Neural progenitor cell (in vitro differentiated cells): ENCODE measurements around the gene SLC41A1. TPM values are rescaled to one million over a fixed set of nuclear protein-coding genes. Genes with fewer than 3 reads are reported as not detected.
A peak's percentile ranks its signal among the peaks of the same experiment; 100 is the strongest.

ENCODE experiments used
- DNase-seq: peaks from one replicate; pipeline ENCODE4 v3.0.0-alpha.2; 2016; ENCODE audit warnings: low spot score
- H2AFZ ChIP-seq: fragments of 200-600 bp; sonication (generic); replicated peaks from 2 replicates; pipeline ENCODE4 v1.6.1; 2016; ENCODE audit warnings: antibody characterized with exemption
- H3F3A ChIP-seq: fragments of 200-600 bp; sonication (generic); 2 replicates; pipeline ENCODE4 v1.6.1; 2016; ENCODE audit warnings: antibody characterized with exemption, low read depth
- H3K27ac ChIP-seq: fragments of 200-600 bp; sonication (generic); 2 replicates; pipeline ENCODE4 v1.5.1; 2016; ENCODE audit warnings: mild to moderate bottlenecking
- H3K27me3 ChIP-seq: fragments of 200-600 bp; sonication (generic); 2 replicates; pipeline ENCODE4 v1.6.1; 2016; ENCODE audit warnings: mild to moderate bottlenecking, moderate library complexity
- H3K36me3 ChIP-seq: fragments of 200-600 bp; sonication (generic); 2 replicates; pipeline ENCODE4 v1.5.1; 2016
- H3K4me1 ChIP-seq: fragments of 200-600 bp; sonication (generic); 2 replicates; pipeline ENCODE4 v1.6.1; 2016; ENCODE audit warnings: mixed run types
- H3K4me2 ChIP-seq: fragments of 200-600 bp; sonication (generic); 2 replicates; pipeline ENCODE4 v1.6.1; 2016
- H3K4me3 ChIP-seq: fragments of 200-600 bp; sonication (generic); 2 replicates; pipeline ENCODE4 v1.5.1; 2016
- H3K79me2 ChIP-seq: fragments of 200-600 bp; sonication (generic); 2 replicates; pipeline ENCODE4 v1.6.1; 2016; ENCODE audit warnings: low read depth
- H3K9ac ChIP-seq: fragments of 200-600 bp; sonication (generic); 2 replicates; pipeline ENCODE4 v1.6.1; 2016
- H3K9me3 ChIP-seq: fragments of 200-600 bp; sonication (generic); 2 replicates; pipeline ENCODE4 v1.5.1; 2016; ENCODE audit warnings: low read depth
- H4K20me1 ChIP-seq: fragments of 200-600 bp; sonication (generic); 2 replicates; pipeline ENCODE4 v1.6.1; 2016; ENCODE audit warnings: low read depth
- H3K27ac Mint-ChIP-seq: 3 replicates; pipeline ENCODE4 v1.8.0; 2021; ENCODE audit warnings: mixed read lengths
- H3K27me3 Mint-ChIP-seq: 2 replicates; pipeline ENCODE4 v1.8.0; 2022; ENCODE audit warnings: low read depth, mild to moderate bottlenecking, inconsistent platforms, moderate library complexity, mixed read lengths; ENCODE audit not compliant: insufficient read depth
- H3K36me3 Mint-ChIP-seq: 3 replicates; pipeline ENCODE4 v1.8.0; 2021; ENCODE audit warnings: mixed read lengths
- H3K4me1 Mint-ChIP-seq: 3 replicates; pipeline ENCODE4 v1.8.0; 2021; ENCODE audit warnings: mixed read lengths
- H3K4me3 Mint-ChIP-seq: 3 replicates; pipeline ENCODE4 v1.8.0; 2021; ENCODE audit warnings: mild to moderate bottlenecking, moderate library complexity, mixed read lengths
- H3K9me3 Mint-ChIP-seq: 3 replicates; pipeline ENCODE4 v1.8.0; 2020; ENCODE audit warnings: mixed read lengths
- EZH2 ChIP-seq: fragments of 200-600 bp; sonication (generic); IDR thresholded peaks from 2 replicates; pipeline ENCODE4 v1.6.1; 2017; ENCODE audit warnings: antibody characterized with exemption, mild to moderate bottlenecking, moderate library complexity
- EZH2phosphoT487 ChIP-seq: fragments of 200-600 bp; sonication (generic); IDR thresholded peaks from 2 replicates; pipeline ENCODE4 v1.6.1; 2017; ENCODE audit warnings: antibody characterized with exemption
- total RNA-seq: library from RNA; depleted of rRNA; stranded (reverse); fragments of >200 nt; gene quantifications from 2 replicates; pipeline ENCODE4 v1.2.3, GENCODE V29; 2015; ENCODE audit warnings: low replicate concordance
- TF ChIP-seq, protein P1 (sequence below): fragments of 200-600 bp; sonication (generic); IDR thresholded peaks from 2 replicates; pipeline ENCODE4 v1.5.1; 2017; ENCODE audit warnings: antibody characterized with exemption, mild to moderate bottlenecking

The SLC41A1 gene
- total RNA-seq, 1 donor from 2014 or later: 10.4 TPM

DNA sequence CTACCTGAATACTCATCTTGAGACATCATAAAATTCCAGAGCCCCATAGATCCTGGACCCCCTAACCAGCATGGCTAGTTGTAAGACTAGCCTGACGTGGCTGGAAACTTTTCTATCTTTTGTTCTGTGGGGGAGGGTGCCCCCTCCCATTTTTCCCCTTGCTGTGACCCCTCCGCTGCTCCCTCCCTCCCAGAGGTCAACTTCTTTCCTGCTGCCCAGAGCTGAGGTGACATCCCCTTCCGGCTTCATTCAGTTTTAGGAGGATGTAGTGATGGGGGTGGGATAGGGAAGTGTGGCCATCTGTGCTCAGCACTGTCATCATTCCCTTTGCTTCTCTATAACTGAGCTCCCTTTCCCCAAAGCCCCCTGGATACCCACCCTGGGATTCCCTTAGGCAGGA is 4.4 kb upstream of the SLC41A1 start:
- Mint-ChIP-seq H3K9me3 (no peaks in the 10 kb centered on the region), H3K27ac (no peak overlapping the region), H3K4me3 (no peak overlapping the region), H3K27me3 (peaks cover 2% of the 10 kb centered on the region), H3K36me3 (peaks cover 5% of the 10 kb centered on the region), H3K4me1 (peaks cover 17% of the 10 kb centered on the region)
- Histone ChIP-seq H3K4me2 (no peak overlapping the region), H4K20me1 (no peaks in the 10 kb centered on the region), H3K4me3 (no peak overlapping the region), H3F3A (peaks cover under 1% of the 10 kb centered on the region), H3K27me3 (peaks cover 14% of the 10 kb centered on the region), H3K27ac (no peak overlapping the region), H2AFZ (no peak overlapping the region), H3K4me1 (peaks cover 8% of the 10 kb centered on the region), H3K9ac (no peak overlapping the region), H3K79me2 (peaks cover 7% of the 10 kb centered on the region), H3K36me3 (no peaks in the 10 kb centered on the region), H3K9me3 (no peaks in the 10 kb centered on the region)
- TF ChIP-seq EZH2: no peak
- TF ChIP-seq EZH2phosphoT487: no peak
- TF ChIP-seq, protein P1, sequence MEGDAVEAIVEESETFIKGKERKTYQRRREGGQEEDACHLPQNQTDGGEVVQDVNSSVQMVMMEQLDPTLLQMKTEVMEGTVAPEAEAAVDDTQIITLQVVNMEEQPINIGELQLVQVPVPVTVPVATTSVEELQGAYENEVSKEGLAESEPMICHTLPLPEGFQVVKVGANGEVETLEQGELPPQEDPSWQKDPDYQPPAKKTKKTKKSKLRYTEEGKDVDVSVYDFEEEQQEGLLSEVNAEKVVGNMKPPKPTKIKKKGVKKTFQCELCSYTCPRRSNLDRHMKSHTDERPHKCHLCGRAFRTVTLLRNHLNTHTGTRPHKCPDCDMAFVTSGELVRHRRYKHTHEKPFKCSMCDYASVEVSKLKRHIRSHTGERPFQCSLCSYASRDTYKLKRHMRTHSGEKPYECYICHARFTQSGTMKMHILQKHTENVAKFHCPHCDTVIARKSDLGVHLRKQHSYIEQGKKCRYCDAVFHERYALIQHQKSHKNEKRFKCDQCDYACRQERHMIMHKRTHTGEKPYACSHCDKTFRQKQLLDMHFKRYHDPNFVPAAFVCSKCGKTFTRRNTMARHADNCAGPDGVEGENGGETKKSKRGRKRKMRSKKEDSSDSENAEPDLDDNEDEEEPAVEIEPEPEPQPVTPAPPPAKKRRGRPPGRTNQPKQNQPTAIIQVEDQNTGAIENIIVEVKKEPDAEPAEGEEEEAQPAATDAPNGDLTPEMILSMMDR: no peak
- DNase-seq: no peak

DNA sequence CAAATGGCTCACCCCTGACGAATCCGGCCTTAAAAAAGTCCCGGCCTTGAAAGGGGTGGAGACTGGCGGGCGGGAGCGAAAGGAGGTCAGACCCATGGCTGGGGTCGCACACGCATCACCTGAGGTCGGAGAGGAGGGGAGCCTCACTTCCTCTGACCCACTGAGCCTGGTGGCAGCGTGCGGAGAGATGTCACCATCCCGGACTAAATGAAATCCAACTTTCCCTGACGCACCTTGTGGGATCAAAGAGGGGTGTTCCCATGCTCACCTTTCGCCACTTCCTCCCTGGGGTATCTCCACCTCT is 709 bp upstream of the SLC41A1 start:
- peak overlapping the region; percentile 82 for H3K4me2 ChIP-seq
- peak overlapping the region; percentile 79 for H3K4me3 ChIP-seq
- H4K20me1 ChIP-seq: peaks cover 11% of the 10 kb centered on the region
- no peak overlapping the region for H3K27ac ChIP-seq
- Mint-ChIP-seq H3K27ac (peak overlapping the region; percentile 73), H3K4me1 (peaks cover 41% of the 10 kb centered on the region), H3K27me3 (peaks cover 2% of the 10 kb centered on the region), H3K36me3 (peaks cover 19% of the 10 kb centered on the region), H3K4me3 (peak overlapping the region; percentile 93), H3K9me3 (no peaks in the 10 kb centered on the region)
- no peaks in the 10 kb centered on the region for H3K9me3 ChIP-seq
- peaks cover 14% of the 10 kb centered on the region for H3K27me3 ChIP-seq
- H3K4me1 ChIP-seq: peaks cover 24% of the 10 kb centered on the region
- no peak for TF ChIP-seq EZH2phosphoT487
- TF ChIP-seq, protein P1: no peak
- TF ChIP-seq EZH2: no peak
- H3K36me3 ChIP-seq: no peaks in the 10 kb centered on the region
- peaks cover 9% of the 10 kb centered on the region for H3F3A ChIP-seq
- DNase-seq: no peak
- peaks cover 20% of the 10 kb centered on the region for H3K79me2 ChIP-seq
- no peak overlapping the region for H3K9ac ChIP-seq
- H2AFZ ChIP-seq: peak overlapping the region; percentile 90

DNA sequence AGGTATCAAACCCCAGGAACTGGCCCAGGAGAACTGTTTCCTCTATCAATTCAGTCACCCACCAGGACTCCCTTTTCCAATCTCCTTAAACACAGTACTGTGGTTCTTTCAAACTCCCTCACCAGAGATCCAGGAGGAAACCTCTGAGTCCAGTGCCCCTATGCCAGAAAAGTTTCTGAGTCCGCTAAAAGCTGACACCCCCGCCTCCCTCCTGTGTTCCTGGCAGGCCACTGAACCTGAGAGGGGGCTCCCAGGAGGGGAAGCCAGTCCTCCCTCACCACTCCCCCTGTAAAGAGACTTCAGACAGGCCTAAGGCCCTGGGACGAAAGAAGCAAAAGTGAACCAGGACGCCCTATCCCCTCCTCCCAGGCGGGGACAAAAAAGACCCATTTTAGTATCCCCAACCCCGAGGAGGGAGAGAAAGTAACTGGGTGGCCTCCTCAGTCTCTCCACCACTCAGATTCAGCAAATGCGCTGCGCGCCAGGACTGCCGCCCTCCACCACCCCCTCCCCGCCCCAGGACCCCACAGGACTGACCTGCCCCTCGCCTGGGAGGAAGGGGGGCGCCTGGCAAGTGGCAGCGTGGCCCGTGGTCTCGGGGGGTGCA is 624 bp downstream of the SLC41A1 start:
- Histone ChIP-seq H2AFZ (peak overlapping the region; percentile 90), H3K27ac (no peak overlapping the region), H3K4me2 (peak overlapping the region; percentile 82), H3K4me3 (peak overlapping the region; percentile 79), H3K79me2 (peaks cover 21% of the 10 kb centered on the region), H3K9me3 (no peaks in the 10 kb centered on the region), H4K20me1 (peaks cover 11% of the 10 kb centered on the region), H3F3A (peaks cover 9% of the 10 kb centered on the region), H3K9ac (peak overlapping the region; percentile 15), H3K4me1 (peaks cover 24% of the 10 kb centered on the region), H3K27me3 (peaks cover 14% of the 10 kb centered on the region), H3K36me3 (no peaks in the 10 kb centered on the region)
- Mint-ChIP-seq H3K4me1 (peaks cover 38% of the 10 kb centered on the region), H3K4me3 (peak overlapping the region; percentile 93), H3K27me3 (peaks cover 2% of the 10 kb centered on the region), H3K36me3 (peaks cover 26% of the 10 kb centered on the region), H3K27ac (peak overlapping the region; percentile 84), H3K9me3 (no peaks in the 10 kb centered on the region)
- TF ChIP-seq EZH2: no peak
- TF ChIP-seq, protein P1: no peak
- no peak for TF ChIP-seq EZH2phosphoT487
- DNase-seq: peak; percentile 74
